GM04503 (cell line): Measurements from ENCODE around the gene RNU6-9.

Experiments used
- DNase-seq: peaks from one replicate; pipeline ENCODE4 v3.0.0-alpha.2; 2012; ENCODE audit warnings: low read depth

Gene RNU6-9

DNA sequence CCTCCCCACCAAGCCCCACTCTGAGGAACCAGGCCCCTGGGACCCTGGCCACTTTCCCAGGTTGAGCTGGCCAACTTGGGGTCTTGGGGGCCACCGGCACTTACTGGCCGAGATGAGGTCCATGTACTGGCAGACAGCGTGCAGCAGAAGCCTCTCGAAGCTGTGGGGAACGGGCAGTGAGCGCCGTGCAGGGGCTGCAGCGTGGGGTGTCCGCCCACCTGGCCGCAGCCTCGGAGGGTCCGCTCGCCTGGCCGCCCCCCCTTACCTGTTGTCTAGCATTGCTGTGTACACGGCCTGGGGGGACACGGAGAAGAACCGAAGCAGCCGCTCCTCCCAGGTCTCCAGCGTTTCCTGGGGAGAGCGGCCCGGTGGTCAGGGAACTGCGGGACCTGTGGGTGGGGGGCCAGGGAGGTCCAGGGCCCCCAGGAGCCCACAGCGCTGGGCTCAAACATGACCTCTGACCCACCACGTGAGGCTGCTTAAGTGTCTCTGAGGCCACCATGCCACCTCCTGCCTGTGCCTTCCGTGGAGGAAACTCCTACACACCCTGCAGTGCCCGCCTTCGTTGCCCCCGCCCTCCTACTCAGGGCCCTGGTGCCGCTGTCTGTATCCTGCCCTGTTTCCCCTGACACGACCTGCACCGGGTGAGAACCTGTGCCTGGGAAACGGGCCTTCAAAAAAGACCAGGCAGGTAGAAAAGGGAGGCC, 6.2 kb downstream of the RNU6-9 start:
- no peak for DNase-seq

- no peak for DNase-seq
These were observed 6.7 kb downstream of the RNU6-9 start for GRCh38 chr19:900043-900301.

DNA sequence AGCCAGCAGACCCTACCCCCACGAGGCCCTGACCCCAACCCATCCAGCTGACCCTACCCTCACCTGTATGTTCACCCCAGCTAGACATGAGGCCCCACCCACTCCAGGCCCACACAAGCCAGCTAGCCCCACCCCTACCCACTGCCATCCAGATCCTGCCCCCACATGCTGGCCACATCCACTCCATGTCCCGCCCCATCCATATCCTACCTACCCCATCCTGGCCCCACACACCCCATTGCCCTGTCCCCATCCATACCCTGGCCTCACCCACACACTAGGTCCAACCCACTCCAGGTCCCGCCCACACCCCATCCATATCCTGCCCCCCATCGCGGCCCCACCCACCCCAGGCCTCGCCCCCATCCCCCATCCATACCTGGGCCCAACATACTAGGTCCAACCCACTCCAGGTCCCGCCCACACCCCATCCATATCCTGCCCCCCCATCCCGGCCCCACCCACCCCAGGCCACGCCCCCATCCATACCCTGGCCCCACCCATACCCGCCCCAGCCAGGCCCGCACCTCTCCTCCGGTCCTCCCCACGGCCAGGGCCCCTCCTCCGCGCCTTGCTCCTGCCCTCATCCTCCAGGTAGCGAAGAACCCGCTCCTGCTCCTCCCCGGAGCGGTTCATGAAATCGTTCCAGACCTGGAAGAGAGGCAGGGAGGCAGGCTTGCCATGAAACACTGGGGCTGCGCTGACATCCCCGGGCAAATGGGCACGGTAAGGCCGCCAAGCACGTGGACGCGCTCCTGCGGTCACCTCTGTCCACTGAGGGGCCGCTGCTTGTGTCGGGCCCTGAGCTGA, 7.2 kb downstream of the RNU6-9 start:
- no peak for DNase-seq

- no peak for DNase-seq
These were observed 8.2 kb downstream of the RNU6-9 start for GRCh38 chr19:901216-902092.

GRCh38 chr19:902093-902370, 8.7 kb downstream of the RNU6-9 start:
- DNase-seq: no peak

DNA sequence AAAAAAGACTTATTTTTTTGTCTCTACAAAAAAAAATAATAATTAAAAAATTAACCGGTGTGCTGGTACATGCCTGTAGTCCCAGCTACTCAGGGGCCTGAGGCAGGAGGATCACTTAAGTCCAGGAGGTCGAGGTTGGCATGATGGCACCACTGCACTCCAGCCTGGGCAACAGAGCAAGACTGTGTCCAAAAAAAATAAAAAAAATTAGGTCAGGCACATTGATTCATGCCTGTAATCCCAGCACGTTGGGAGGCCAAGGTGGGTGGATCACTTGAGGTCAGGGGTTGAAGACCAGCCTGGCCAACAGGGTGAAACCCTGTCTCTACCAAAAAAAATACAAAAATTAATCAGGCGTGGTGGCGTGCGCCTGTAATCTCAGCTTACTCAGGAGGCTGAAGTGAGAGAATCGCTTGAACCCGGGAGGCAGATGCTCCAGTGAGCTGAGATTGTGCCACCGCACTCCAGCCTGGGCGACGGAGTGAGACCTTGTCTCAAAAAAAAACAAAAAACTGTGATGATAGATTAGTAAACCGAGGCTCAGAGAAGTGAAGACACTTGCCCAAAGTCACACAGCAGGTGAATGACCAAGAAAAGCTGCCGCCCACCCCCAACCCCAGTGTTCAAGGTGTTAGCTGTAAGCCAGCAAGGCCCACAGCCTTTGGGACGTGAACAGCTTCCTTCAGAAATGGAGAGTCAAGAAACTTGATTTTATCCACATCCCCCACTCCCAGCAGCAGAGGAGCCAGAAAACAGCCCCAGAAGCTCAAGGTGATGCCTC, 9.4 kb downstream of the RNU6-9 start:
- no peak for DNase-seq

GRCh38 chr19:903266-903797, 10.0 kb downstream of the RNU6-9 start:
- DNase-seq: no peak

- no peak for DNase-seq
These were observed 11.3 kb downstream of the RNU6-9 start for GRCh38 chr19:904545-904944.

DNA sequence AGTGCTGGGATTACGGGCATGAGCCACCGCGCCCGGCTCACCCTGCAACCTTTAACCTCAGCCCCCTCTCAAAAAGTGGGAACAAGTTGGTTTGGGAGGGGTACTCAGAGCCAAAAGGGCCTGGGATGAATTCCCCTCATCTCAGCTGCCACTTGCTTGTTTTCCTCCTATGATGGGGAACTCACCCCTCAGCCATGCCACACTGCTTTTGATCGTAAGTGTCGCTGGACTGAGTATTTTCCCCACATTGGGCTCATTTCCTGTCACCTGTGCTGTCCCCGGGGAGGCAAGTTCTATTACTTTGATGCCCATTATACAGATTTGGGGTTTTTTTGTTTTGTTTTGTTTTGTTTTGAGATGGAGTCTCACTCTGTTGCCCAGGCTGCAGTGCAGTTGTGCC, 13.2 kb downstream of the RNU6-9 start:
- no peak for DNase-seq

- no peak for DNase-seq
These were observed 14.0 kb downstream of the RNU6-9 start for GRCh38 chr19:907183-907853.

- DNase-seq: no peak
These were observed 18.1 kb downstream of the RNU6-9 start for GRCh38 chr19:911197-912033.

GRCh38 chr19:912181-913079, 19.1 kb downstream of the RNU6-9 start:
- DNase-seq: no peak

GRCh38 chr19:913080-913748, 19.9 kb downstream of the RNU6-9 start, which contains the start of gene R3HDM4:
Gene R3HDM4 (minus strand): TSS chr19:913219. CDS start chr19:913157, 62 bp downstream.
- no peak for DNase-seq

DNA sequence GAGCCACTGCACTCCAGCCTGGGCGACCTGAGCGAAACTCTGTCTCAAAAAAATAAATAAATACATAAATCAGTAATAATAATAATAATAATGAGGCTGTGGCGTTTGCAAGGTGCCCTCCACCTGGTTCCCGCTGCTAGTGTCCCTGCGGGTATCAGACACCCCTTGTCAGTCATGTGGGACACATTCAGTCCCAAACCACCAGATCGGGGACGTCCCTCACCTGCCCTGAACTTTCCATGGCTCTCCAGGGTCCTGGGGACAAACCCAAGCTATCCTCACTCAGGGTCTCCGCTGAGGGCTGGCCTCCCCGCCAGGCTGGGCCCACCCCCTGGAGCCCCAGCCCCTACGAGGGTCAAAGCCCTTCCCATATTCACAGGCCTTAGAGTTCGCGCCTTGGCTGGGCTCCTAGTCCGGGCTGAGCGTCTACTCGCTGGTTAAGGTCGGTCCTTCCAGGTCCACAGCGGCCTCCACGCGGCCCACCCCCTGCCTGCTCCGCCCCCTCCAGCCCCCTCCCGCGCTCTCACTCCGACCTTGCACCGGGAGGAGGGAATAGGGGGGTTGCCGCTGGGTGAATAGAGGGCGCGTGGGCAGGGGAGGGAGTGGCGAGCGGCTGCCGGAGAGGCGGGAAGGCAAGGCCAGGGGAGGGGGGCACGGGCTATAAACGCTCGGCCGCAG, 23.5 kb downstream of the RNU6-9 start:
- no peak for DNase-seq

- DNase-seq: no peak
These were observed 24.3 kb downstream of the RNU6-9 start, which contains the start of gene KISS1R for GRCh38 chr19:917323-918151. Gene KISS1R (plus strand): TSS chr19:917333. CDS start chr19:917503, 170 bp downstream.

GRCh38 chr19:918152-918437, 24.8 kb downstream of the RNU6-9 start:
- DNase-seq: no peak

- no peak for DNase-seq
These were observed 25.4 kb downstream of the RNU6-9 start for GRCh38 chr19:918481-919198.
